ENCODE results near the gene RUFY3.
A peak's percentile ranks its signal among the peaks of the same experiment; 100 is the strongest.
"Not testable (repeated sequence)": the region's sequence is repeated elsewhere in the genome, so short reads cannot be mapped to it uniquely, and the experiment has no call there.

Gene RUFY3

GRCh38 chr4:70721747-70722146 is at the start of gene RUFY3:
TSS of gene RUFY3 (plus strand) at chr4:70721964. CDS start at chr4:70722574, 610 bp downstream.
- DNase-seq: no peak

- DNase-seq: no peak
Measured at GRCh38 chr4:70674191-70674590, 47.6 kb upstream of the RUFY3 start.

- DNase-seq: no peak
Measured at GRCh38 chr4:70674731-70675130, 47.0 kb upstream of the RUFY3 start.

- DNase-seq: no peak
Measured at GRCh38 chr4:70676554-70677090, 45.1 kb upstream of the RUFY3 start.

GRCh38 chr4:70678383-70678999 is 43.3 kb upstream of the RUFY3 start:
- no peak for DNase-seq

GRCh38 chr4:70680934-70681333 is 40.8 kb upstream of the RUFY3 start:
- DNase-seq: no peak

- DNase-seq: no peak
Measured at GRCh38 chr4:70681704-70682103, 40.1 kb upstream of the RUFY3 start.

GRCh38 chr4:70682142-70682541 is 39.6 kb upstream of the RUFY3 start:
- DNase-seq: not testable (repeated sequence)

GRCh38 chr4:70687392-70687791 is 34.4 kb upstream of the RUFY3 start:
- no peak for DNase-seq

- DNase-seq: peak; percentile 95
Measured at GRCh38 chr4:70687821-70688794, 33.7 kb upstream of the RUFY3 start, which contains the start of gene UTP3. TSS of gene UTP3 (plus strand) at chr4:70688532. CDS start at chr4:70688678, 146 bp downstream.

- peak; percentile 10 for DNase-seq
Measured at GRCh38 chr4:70688795-70689231, 33.0 kb upstream of the RUFY3 start.

- no peak for DNase-seq
Measured at GRCh38 chr4:70691661-70692060, 30.1 kb upstream of the RUFY3 start.

GRCh38 chr4:70694633-70695032 is 27.1 kb upstream of the RUFY3 start:
- not testable (repeated sequence) for DNase-seq

GRCh38 chr4:70698435-70698834 is 23.3 kb upstream of the RUFY3 start:
- not testable (repeated sequence) for DNase-seq

GRCh38 chr4:70700712-70701111 is 21.1 kb upstream of the RUFY3 start:
- no peak for DNase-seq

GRCh38 chr4:70701271-70701670 is 20.5 kb upstream of the RUFY3 start:
- no peak for DNase-seq

GRCh38 chr4:70702592-70702991 is 19.2 kb upstream of the RUFY3 start:
- not testable (repeated sequence) for DNase-seq

- DNase-seq: no peak
Measured at GRCh38 chr4:70703619-70704214, 18.0 kb upstream of the RUFY3 start.

GRCh38 chr4:70704215-70704930 is 17.4 kb upstream of the RUFY3 start:
- DNase-seq: peak; percentile 51

- no peak for DNase-seq
Measured at GRCh38 chr4:70704931-70705182, 16.9 kb upstream of the RUFY3 start.

GRCh38 chr4:70705183-70706043 is 16.4 kb upstream of the RUFY3 start:
- peak; percentile 73 for DNase-seq

GRCh38 chr4:70706044-70706461 is 15.7 kb upstream of the RUFY3 start:
- DNase-seq: no peak
